OCI-M2 (cell line): Measurements from ENCODE around the gene NOD1.
"Not testable (repeated sequence)": the region's sequence is repeated elsewhere in the genome, so short reads cannot be mapped to it uniquely, and the experiment has no call there.

Experiments used
- DNase-seq: peaks from one replicate; lab custom pipeline; 2025; ENCODE audit not compliant: unreplicated experiment; lab: John Stamatoyannopoulos, UW

Gene NOD1

GRCh38 chr7:30478349-30479201 lies at the start of gene NOD1:
NOD1 (minus strand) TSS chr7:30478784; CDS start chr7:30456921, 21,863 bp downstream.
- no peak for DNase-seq

- not testable (repeated sequence) for DNase-seq
Measured at GRCh38 chr7:30527297-30527696, 48.7 kb upstream of the NOD1 start.

GRCh38 chr7:30526163-30526562 lies 47.6 kb upstream of the NOD1 start:
- no peak for DNase-seq

GRCh38 chr7:30525429-30525828 lies 46.8 kb upstream of the NOD1 start:
- no peak for DNase-seq

GRCh38 chr7:30524545-30524944 lies 46.0 kb upstream of the NOD1 start:
- DNase-seq = no peak

- no peak for DNase-seq
Measured at GRCh38 chr7:30523466-30523865, 44.9 kb upstream of the NOD1 start.

GRCh38 chr7:30522159-30522558 lies 43.6 kb upstream of the NOD1 start:
- no peak for DNase-seq

- DNase-seq = no peak
Measured at GRCh38 chr7:30521532-30521931, 42.9 kb upstream of the NOD1 start.

GRCh38 chr7:30519122-30519521 lies 40.5 kb upstream of the NOD1 start:
- DNase-seq = no peak

GRCh38 chr7:30515761-30516160 lies 37.2 kb upstream of the NOD1 start:
- no peak for DNase-seq

GRCh38 chr7:30514776-30515175 lies 36.2 kb upstream of the NOD1 start:
- DNase-seq = no peak

- no peak for DNase-seq
Measured at GRCh38 chr7:30514177-30514576, 35.6 kb upstream of the NOD1 start.

GRCh38 chr7:30513762-30514161 lies 35.2 kb upstream of the NOD1 start:
- DNase-seq = no peak

- DNase-seq = no peak
Measured at GRCh38 chr7:30511973-30512662, 33.5 kb upstream of the NOD1 start.

- no peak for DNase-seq
Measured at GRCh38 chr7:30511494-30511893, 32.9 kb upstream of the NOD1 start.

GRCh38 chr7:30510124-30511075 lies 31.8 kb upstream of the NOD1 start:
- DNase-seq = no peak

- DNase-seq = not testable (repeated sequence)
Measured at GRCh38 chr7:30509171-30509857, 30.7 kb upstream of the NOD1 start.

GRCh38 chr7:30507346-30507900 lies 28.8 kb upstream of the NOD1 start:
- not testable (repeated sequence) for DNase-seq

GRCh38 chr7:30505174-30505697 lies 26.7 kb upstream of the NOD1 start:
- no peak for DNase-seq
